Suppressor macrophage (primary cell): ENCODE measurements around the gene CCDC71L.
A peak's percentile ranks its signal among the peaks of the same experiment; 100 is the strongest.

Experiments used
- DNase-seq, 4 experiments: peaks; one replicate each; pipeline ENCODE4 v3.0.0-alpha.2; 2020 to 2022

The CCDC71L gene

GRCh38 chr7:106625678-106626301 lies 35.2 kb downstream of the CCDC71L start:
- no peak for DNase-seq

DNA sequence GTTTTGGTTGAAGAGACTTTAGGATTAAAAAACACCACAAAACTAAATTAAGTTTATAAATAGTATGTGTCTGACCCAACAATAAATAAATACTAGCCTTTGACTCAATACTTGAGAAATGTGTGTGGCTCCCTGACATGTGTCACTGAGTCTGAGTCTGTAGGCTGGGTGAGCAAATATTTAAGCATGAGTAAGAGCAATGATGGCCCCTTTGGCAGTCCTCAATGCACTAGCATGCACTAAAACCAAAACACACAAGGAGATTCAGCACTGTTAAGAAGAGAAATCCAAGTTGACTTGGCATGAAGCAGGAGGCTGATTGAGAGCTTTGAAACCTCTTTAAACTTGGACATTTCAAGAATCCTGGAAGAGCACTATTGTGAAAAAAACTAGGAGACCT lies 37.1 kb downstream of the CCDC71L start:
- DNase-seq, result peak in 2 of 4 experiments; percentile 29 to 38

GRCh38 chr7:106623315-106623660 lies 37.7 kb downstream of the CCDC71L start:
- no peak for DNase-seq

GRCh38 chr7:106622654-106623314 lies 38.2 kb downstream of the CCDC71L start:
- no peak for DNase-seq

DNA sequence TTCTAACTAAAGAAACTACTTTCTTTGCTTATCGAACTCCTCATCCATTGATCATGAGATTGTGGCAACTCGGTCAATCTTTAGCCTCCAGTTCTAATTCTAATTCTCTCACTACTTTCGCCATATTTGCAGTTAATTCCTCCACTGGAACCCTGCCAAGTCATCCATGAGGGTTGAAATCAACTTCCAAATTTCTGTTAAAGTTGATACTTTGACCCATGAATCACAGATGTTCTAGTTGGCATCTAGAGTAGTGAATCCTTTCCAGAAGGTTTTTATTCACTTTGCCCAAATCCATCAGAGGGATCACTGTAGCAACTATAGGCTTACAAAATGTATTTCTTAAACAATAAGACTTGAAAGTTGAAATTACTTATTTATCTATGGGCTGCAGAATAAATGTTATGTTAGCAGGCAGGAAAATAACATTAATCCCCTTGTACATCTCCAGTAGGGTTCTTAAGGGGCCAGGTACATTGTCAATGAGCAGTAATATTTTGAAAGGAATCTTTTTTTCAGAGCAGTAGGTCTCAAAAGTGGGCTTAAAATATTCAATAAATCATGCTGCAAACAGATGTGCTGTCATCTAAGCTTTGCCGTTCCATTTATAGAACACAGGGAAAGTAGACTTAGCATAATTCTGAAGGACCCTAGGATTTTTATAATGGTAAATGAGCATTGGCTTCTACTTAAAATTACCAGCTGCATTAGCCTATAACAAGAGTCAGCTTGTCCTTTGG lies 39.4 kb downstream of the CCDC71L start:
- DNase-seq, result no peak

- no peak for DNase-seq
Observed at GRCh38 chr7:106620676-106621075, 40.3 kb downstream of the CCDC71L start.

- peak in 1 of 4 experiments; percentile 15 for DNase-seq
Observed at GRCh38 chr7:106620034-106620433, 40.9 kb downstream of the CCDC71L start.

DNA sequence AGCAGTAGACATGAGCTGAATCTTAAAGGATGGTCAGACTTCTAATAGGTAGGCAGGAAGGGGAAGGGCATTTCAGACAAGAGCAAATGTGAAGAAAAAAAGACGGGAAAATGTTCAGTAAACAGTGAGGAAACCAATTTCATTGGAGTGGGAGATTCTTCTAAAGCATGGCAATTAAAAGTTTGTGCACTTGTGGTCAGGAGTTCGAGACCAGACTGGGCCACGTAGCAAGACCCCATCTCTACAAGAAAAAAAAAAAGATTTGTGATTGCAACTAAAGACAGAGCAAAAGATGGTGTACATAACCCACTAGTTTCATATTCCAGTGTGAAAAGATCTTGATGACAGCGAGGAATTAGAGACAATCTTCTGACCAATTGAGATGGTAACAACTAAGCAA lies 41.7 kb downstream of the CCDC71L start:
- no peak for DNase-seq

- DNase-seq, result no peak
Observed at GRCh38 chr7:106618480-106618879, 42.5 kb downstream of the CCDC71L start.

- no peak for DNase-seq
Observed at GRCh38 chr7:106617860-106618259, 43.1 kb downstream of the CCDC71L start.

DNA sequence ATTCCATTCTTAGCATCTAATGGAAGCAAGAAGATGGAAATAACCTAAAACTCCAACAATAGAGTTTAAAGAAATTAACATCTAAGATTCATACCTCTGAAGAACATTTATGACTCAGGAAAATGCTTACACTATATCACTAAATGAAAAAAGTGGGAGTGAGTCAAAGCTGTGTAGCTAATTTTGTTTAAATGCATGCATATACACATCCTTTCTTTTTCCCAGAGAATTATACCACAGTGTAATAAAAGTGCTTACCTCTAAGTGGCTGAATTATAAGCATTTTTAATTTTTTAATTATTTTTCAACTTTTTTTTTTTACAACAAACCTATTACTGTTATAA lies 44.3 kb downstream of the CCDC71L start:
- no peak for DNase-seq

DNA sequence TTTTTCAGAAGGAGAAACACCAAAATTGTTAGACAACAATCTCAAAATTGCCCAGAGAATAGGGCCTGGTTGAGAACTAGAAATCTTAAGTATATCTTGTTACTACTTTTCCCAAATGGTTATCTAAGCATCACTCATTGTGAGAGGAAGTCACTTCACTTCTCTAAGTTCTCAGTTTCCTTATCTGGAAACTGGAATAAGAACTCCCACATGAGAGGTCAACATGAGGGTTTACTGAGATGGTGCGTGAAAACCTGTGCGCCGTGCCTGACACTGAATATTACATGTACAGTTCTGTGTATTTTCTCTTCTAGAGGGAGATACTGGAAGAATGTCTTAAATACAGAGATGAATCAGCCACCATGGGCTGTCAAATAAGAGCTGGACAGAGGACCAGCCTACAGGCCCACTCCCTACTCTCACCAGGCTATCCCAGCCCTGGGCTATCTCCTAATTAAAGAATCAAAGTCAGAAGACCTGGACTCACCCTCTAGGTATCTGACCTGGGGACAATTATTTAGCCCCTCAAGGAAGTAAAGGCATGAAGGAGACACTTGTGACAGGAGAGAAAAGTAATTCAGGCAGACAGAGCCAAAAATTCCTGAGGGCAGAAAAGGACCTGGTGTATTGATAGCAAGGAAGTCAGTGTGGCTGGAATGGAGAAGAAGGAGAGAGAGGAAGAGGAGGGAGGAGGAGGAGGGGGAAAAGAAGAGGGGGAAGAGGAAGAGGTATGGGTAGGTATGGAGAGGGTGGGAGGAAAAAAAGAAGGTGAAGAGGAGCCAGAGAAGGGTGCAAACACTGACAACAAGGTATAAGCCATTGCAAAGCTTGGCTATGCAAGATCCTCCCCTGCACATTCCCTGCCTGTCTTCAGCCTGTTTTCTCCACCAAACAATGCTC lies 44.9 kb downstream of the CCDC71L start:
- no peak for DNase-seq

DNA sequence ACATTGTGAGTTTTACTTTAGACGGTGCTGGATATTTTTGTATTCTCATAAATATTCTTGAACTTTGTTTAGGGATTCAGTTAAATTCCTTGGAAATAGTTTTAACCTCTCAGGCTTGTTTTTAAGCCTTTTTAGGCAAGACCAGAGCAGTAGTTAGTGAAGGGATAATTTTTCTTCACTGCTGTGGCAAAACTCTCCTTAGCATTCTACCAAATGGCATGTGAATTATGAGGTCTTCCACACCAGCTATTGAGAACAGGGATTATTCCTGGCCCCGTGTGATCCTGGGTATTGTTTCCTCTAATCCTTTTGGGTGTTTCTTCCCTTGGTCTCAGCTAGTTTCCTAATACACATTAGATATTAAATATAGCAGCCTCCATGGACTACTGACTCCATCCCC lies 46.2 kb downstream of the CCDC71L start:
- no peak for DNase-seq

GRCh38 chr7:106613848-106614560 lies 47.0 kb downstream of the CCDC71L start:
- no peak for DNase-seq

DNA sequence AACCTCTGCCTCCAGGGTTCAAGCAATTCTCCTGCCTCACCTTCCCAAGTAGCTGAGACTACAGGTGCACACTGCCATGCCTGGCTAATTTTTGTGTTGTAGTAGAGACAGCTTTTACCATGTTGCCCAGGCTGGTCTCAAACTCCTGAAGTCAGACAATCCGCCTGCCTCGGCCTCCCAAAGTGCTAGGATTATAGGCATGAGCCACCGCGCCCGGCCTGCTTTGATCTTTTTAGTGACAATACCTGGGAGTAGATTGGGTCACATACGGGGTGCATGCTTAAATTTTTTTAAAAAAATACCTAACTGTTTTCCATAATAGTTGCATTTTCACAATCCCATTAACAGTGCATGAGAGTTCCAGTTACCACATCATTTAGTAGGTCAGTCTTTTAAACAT lies 47.7 kb downstream of the CCDC71L start:
- no peak for DNase-seq

DNA sequence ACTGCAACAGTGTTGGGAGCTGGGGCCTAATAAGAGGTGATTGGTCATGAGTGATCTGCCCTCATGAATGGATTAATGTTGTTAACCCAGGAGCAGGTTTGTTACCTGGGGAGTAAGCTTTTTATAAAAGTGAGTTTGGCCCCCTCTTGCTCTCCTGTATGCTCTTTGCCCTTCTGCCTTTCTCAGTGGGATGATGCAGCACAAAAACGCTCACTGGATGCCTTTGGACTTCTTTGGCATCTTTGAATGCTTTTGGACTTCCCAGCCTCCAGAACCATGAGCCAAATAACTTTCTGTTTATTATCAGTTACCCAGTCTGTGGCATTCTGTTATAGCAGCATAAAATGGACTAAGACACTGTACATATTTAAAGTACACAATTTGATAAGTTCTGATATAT lies 48.5 kb downstream of the CCDC71L start:
- DNase-seq, result no peak

GRCh38 chr7:106611911-106612310 lies 49.0 kb downstream of the CCDC71L start:
- no peak for DNase-seq

GRCh38 chr7:106610996-106611886 lies 49.7 kb downstream of the CCDC71L start:
- DNase-seq, result no peak

DNA sequence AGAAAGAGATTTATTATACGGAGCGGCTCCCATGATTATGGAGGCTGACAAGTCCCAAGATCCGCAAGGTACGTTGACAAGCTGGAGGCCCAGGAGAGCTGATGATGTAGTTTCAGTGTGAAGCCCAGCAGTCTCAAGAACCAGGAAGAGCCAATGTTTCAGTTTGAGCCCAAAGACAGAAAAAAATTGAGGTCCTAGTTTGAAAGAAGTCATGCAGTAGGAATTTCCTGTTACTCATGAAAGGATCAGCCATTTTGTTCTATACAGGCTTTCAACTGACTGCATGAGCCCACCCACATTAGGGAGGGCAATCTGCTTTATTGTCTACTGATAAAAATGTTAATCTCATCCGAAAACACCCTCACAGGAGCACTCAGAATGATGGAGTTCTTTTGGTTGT lies 51.5 kb downstream of the CCDC71L start:
- DNase-seq, result no peak

DNA sequence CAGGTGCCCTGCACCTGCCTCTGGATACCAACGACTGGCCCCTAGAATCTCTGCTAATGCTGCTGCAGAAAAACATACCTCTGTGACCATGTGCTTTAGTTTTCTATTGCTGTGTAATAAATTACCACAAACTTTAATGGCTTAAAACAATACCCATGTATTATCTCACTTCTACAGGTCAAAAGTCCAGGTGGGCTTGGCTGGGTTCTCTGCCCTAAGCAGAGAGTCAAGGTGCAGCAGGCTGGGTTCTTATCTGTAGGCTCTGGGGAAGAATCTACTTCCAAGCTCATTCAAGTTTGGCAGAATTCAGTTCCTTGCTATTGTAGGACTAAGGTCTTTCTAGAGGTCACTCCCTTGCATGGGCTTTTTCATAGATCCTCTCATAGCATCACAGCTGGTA lies 52.3 kb downstream of the CCDC71L start:
- DNase-seq, result no peak
